HG02623 (cell line): ENCODE data around the gene ISG15.
"Not testable (repeated sequence)": the region's sequence is repeated elsewhere in the genome, so short reads cannot be mapped to it uniquely, and the experiment has no call there.

Source experiments
- ATAC-seq: cut with Tn5 transposase; IDR thresholded peaks from one replicate; pipeline ENCODE4 v1.9.1; 2021; ENCODE audit warnings: moderate library complexity; ENCODE audit not compliant: unreplicated experiment

ISG15 gene

DNA sequence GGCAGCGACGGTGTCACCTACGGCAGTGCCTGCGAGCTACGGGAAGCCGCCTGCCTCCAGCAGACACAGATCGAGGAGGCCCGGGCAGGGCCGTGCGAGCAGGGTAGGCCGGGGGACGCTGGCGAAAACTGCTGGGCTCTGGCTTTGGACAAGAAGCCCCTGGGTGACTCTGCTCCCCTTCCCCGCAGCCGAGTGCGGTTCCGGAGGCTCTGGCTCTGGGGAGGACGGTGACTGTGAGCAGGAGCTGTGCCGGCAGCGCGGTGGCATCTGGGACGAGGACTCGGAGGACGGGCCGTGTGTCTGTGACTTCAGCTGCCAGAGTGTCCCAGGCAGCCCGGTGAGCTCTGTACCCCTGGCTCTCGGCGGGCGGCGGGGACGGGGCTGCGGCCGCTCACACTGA, 30.6 kb downstream of the ISG15 start:
- ATAC-seq, result no peak

DNA sequence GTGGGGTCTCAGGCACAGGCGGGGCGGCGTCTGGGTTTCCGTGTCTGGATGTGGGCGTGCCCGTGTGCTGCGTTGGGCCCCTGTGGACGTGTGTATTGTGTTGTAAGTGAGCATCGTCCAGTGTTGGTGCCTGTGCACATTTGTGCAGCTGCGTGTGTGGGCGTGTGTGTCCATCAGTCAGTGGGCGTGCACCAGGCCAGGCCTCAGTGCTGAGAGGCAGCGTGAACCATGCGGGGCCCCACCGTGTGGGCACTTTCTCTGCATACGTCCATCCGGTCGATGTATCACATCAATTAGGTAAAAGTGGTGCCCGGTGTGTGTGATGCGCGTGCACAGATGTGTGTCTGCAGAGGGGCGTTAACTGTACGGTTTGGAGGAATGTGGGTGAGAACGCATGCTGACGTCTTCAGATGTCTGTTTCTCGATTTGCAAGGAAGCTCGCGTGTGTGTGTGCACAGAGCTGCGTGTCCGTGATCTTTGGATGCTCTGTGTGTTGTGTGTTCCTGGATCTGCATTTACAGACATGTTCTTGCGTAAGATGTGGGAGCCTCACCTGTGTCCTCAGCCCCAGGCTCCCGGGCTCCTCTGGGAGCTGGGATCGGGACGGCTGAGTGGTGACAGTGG, 31.3 kb downstream of the ISG15 start:
- ATAC-seq, result no peak

DNA sequence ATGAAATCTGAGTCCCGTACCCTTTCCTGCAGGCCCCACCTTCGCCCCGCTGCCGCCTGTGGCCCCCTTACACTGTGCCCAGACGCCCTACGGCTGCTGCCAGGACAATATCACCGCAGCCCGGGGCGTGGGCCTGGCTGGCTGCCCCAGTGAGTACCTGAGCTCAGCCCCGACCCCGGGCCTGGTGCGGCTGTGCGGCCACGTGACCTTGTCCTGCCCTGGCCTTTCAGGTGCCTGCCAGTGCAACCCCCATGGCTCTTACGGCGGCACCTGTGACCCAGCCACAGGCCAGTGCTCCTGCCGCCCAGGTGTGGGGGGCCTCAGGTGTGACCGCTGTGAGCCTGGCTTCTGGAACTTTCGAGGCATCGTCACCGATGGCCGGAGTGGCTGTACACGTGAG, 31.8 kb downstream of the ISG15 start:
- ATAC-seq, result no peak

DNA sequence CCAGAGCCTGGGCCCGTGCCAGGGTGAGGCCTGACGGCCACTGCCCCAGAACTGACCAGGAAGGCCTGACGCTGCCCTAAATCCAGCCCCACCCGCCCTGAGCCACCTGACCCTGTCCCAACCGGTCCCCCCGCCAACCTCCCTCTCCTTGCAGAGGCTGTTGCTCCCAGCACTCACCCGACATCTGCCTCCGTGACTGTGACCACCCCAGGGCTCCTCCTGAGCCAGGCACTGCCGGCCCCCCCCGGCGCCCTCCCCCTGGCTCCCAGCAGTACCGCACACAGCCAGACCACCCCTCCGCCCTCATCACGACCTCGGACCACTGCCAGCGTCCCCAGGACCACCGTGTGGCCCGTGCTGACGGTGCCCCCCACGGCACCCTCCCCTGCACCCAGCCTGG, 32.9 kb downstream of the ISG15 start:
- no peak for ATAC-seq

DNA sequence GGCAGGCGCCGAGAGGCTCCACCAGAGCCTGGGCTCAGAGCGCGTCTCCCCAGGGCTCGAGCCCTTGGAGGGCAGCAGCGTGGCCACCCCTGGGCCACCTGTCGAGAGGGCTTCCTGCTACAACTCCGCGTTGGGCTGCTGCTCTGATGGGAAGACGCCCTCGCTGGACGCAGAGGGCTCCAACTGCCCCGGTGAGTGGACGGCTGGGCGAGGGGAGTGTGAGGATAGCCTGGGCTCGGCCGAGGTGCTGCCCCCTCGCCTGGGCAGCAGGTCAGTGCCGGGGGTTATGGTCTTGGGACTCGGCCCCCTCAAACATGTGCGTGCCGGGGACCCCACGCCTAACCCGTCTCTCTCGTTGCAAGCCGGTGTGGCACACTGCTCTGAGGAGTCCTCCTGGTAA, 33.5 kb downstream of the ISG15 start:
- ATAC-seq, result no peak

DNA sequence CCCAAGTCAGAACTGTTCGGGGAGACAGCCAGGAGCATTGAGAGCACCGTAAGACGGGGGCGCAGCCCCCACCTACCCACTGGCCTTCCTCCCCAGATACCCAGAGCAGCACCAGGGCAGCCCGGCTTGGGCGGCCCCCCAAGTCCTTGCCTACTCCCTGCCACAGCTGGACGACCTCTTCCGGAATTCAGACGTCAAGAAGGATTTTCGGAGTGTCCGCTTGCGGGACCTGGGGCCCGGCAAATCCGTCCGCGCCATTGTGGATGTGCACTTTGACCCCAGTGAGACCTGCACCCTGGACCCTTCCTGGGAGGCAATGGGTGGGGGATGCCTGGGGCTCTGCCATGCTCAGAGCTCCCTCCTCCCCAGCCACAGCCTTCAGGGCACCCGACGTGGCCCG, 34.1 kb downstream of the ISG15 start:
- no peak for ATAC-seq

DNA sequence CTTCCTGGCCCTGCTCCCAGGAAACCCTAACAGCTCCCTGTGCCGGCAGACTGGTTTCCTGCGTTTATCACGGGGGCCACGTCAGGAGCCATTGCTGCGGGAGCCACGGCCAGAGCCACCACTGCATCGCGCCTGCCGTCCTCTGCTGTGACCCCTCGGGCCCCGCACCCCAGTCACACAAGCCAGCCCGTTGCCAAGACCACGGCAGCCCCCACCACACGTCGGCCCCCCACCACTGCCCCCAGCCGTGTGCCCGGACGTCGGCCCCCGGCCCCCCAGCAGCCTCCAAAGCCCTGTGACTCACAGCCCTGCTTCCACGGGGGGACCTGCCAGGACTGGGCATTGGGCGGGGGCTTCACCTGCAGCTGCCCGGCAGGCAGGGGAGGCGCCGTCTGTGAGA, 34.7 kb downstream of the ISG15 start:
- ATAC-seq, result no peak

DNA sequence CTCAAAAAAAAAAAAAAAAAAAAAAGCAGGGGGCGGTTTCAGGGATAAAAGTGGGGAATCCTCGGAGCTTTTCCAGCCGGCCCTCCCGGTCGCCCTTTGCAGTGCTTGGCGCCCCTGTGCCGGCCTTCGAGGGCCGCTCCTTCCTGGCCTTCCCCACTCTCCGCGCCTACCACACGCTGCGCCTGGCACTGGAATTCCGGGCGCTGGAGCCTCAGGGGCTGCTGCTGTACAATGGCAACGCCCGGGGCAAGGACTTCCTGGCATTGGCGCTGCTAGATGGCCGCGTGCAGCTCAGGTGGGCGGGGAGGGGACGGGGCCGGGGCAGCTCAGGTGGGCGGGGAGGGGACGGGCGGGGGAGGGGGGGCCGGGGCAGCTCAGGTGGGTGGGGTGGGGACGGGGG, 35.5 kb downstream of the ISG15 start:
- no peak for ATAC-seq

DNA sequence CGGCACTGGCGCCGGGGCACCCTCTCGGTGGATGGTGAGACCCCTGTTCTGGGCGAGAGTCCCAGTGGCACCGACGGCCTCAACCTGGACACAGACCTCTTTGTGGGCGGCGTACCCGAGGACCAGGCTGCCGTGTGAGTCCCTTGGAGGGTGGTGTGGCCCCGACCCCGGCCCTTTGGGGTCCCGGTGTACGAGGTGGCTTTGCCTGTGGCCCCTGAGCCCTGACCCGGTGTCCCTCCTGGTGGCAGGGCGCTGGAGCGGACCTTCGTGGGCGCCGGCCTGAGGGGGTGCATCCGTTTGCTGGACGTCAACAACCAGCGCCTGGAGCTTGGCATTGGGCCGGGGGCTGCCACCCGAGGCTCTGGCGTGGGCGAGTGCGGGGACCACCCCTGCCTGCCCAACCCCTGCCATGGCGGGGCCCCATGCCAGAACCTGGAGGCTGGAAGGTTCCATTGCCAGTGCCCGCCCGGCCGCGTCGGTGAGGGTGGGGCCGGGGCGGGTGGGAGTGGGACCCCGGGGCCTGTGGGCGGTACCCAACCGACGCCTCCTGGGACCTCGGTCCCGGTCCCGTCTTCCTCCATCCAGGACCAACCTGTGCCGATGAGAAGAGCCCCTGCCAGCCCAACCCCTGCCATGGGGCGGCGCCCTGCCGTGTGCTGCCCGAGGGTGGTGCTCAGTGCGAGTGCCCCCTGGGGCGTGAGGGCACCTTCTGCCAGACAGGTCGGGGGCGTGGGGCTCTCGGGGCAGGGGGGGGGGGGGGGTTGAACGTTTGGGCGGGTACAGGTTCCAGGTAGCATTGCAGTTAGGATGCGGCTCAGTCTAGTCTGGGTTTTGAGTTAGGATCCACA, 36.2 kb downstream of the ISG15 start:
- no peak for ATAC-seq

DNA sequence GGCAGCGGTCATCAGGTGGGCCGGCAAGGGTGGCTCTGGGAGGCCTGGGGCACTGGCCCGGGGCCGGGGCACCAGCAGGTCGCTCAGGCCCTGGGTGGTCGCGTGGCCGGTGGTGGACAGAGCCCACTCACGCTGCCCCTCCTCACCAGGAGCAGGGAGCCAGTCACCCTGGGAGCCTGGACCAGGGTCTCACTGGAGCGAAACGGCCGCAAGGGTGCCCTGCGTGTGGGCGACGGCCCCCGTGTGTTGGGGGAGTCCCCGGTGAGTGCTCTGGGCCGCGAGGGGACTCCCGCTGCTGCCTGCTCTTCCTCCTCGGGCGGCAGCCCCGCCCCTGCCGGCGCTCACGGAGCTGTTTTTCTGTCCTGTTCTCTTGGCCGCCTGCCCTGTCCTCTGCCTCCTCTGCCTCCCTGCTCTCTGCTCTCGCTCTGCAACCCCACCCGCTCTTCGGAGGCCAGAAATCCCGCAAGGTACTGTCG, 37.3 kb downstream of the ISG15 start:
- ATAC-seq, result no peak

DNA sequence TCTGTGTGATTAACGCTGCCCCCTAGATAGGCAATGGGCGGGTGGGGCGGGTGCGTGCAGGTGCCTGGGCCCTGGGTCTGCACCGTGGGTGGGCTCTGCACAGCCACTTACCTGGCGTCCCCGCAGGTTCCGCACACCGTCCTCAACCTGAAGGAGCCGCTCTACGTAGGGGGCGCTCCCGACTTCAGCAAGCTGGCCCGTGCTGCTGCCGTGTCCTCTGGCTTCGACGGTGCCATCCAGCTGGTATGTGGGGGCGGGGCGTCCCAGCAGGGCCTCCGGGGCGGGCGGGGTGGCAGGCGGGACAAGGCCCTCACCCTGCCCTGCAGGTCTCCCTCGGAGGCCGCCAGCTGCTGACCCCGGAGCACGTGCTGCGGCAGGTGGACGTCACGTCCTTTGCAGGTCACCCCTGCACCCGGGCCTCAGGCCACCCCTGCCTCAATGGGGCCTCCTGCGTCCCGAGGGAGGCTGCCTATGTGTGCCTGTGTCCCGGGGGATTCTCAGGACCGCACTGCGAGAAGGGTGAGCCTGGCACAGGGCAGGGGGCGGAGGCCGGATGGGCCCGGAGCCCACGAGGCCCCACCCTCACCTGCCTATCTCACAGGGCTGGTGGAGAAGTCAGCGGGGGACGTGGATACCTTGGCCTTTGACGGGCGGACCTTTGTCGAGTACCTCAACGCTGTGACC, 38.0 kb downstream of the ISG15 start:
- no peak for ATAC-seq

DNA sequence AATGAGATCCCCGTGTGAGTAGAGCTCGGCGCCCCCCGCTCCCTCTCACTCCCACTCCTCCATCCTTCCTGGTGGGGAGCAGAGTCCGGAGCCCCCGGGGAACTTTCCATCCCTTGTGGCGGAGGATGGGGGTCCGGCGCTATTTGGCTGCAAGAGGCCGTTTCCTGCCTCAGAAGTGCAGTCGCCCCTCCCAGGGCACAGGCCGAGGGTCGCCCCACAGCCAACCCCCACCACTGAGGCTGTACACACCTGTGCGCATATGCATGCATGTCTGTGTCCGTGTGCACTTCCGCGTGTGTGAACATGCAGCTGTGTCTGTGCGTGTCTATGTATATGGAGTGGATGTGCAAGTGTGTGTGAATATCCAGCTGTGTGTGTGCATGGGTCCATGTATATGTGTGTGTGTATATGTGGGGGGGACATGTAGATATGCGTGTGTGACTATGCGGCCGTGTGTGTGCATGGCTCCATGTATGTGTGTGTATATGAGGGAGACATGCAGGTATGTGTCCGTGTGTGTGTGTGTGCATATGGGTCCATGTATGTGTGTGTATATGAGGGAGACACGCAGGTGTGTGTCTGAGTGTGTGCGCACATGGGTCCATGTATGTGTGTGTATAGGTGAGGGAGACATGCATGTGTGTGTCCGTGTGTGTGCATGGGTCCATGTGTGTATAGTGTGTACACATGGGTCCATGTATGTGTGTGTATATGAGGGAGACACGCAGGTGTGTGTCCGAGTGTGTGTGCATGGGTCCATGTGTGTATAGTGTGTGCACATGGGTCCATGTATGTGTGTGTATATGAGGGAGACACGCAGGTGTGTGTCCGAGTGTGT, 38.9 kb downstream of the ISG15 start:
- no peak for ATAC-seq

DNA sequence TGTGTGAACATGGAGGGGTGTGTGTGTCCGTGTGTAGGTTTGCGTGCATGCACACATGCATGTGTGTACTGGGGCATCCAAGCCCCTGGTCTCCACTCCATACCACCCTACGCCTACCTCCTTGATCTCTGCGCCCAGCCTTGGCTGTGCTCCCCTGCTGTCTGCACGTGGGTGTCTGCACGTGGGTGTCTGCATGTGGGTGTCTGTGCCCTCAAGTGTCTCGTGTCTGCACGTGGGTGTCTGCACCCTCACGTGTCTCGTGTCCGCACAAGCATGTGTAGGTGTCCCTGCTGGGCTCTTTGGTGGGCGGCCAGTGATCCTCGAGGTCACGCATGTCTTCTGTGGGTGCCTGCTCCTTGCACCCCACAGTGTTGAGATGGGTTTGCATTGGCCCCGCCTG, 39.7 kb downstream of the ISG15 start:
- no peak for ATAC-seq

DNA sequence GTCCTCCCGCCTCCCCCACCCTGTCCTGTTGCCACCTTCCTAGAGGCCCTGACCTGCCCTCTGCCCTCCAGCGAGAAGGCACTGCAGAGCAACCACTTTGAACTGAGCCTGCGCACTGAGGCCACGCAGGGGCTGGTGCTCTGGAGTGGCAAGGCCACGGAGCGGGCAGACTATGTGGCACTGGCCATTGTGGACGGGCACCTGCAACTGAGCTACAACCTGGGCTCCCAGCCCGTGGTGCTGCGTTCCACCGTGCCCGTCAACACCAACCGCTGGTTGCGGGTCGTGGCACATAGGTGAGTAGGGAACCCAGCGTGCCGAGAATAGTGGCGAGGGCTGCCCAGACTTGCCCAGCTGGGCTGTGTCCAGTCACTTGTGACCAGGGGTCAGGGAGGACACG, 40.4 kb downstream of the ISG15 start:
- no peak for ATAC-seq

DNA sequence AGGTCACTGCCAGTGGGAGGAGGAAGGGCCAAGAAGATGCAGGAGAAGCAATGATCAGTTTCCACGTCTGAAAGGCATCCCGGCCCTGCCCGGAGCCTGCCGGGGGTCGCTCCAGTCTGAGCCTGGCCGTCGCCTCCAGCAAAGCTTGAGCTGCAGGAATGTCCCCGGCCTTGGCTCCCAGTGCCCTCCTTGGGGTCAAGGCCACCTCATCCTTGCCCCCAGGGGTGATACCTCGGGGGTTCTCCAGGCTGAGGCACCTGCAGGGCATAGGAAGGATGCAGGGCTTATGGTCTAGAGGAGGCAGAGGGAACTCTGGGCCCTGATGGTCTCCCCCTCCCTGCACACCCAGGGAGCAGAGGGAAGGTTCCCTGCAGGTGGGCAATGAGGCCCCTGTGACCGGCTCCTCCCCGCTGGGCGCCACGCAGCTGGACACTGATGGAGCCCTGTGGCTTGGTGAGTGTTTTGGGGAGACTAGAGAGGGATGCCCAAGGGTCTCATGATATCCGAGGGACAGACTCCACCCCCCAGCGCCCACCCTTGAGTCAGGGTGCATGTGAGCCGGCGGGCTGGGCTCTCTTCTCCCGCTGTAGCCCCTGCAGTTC, 40.9 kb downstream of the ISG15 start:
- no peak for ATAC-seq

DNA sequence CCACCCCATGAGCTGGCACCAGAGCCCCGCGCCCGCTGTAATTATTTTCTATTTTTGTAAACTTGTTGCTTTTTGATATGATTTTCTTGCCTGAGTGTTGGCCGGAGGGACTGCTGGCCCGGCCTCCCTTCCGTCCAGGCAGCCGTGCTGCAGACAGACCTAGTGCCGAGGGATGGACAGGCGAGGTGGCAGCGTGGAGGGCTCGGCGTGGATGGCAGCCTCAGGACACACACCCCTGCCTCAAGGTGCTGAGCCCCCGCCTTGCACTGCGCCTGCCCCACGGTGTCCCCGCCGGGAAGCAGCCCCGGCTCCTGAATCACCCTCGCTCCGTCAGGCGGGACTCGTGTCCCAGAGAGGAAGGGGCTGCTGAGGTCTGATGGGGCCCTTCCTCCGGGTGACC, 41.7 kb downstream of the ISG15 start:
- ATAC-seq, result no peak

DNA sequence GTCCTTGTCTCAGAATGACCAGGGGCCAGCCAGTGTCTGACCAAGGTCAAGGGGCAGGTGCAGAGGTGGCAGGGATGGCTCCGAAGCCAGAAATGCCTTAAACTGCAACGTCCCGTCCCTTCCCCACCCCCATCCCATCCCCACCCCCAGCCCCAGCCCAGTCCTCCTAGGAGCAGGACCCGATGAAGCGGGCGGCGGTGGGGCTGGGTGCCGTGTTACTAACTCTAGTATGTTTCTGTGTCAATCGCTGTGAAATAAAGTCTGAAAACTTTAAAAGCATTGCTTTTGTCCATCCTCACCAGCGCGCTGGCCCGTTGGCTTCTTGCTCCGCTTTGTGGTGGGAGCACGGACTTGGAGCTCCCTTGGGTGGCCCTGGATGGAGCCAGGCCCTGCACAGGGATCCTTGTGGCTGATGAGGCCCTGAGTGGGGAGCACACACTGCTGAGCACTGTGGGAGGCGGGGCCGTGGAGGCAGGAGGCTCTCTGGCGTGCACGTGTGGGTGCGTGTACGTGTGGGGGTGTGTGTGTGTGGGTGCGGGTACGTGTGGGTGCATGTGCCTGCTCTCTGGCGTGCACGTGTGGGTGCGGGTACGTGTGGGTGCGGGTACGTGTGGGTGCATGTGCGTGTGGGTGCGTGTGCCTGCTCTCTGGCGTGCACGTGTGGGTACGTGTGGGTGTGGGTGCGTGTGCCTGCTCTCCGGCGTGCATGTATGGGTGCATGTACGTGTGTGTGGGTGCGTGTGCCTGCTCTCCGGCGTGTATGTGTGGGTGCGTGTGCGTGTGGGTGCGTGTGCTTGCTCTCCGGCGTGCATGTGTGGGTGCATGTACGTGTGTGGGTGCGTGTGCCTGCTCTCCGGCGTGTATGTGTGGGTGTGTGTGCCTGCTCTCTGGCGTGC, 42.8 kb downstream of the ISG15 start:
- no peak for ATAC-seq

DNA sequence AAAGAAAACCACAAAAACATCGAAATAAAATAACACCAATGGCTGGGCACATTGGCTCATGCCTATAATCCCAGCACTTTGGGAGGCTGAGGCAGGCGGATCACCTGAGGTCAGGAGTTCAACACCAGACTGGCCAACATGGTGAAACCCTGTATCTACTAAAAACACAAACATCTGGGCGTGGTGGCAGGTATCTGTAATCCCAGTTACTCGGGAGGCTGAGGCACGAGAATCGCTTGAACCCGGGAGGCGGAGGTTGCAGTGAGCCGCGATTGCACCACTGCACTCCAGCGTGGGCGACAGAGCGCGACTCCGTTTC, 44.4 kb downstream of the ISG15 start:
- ATAC-seq, result not testable (repeated sequence)

DNA sequence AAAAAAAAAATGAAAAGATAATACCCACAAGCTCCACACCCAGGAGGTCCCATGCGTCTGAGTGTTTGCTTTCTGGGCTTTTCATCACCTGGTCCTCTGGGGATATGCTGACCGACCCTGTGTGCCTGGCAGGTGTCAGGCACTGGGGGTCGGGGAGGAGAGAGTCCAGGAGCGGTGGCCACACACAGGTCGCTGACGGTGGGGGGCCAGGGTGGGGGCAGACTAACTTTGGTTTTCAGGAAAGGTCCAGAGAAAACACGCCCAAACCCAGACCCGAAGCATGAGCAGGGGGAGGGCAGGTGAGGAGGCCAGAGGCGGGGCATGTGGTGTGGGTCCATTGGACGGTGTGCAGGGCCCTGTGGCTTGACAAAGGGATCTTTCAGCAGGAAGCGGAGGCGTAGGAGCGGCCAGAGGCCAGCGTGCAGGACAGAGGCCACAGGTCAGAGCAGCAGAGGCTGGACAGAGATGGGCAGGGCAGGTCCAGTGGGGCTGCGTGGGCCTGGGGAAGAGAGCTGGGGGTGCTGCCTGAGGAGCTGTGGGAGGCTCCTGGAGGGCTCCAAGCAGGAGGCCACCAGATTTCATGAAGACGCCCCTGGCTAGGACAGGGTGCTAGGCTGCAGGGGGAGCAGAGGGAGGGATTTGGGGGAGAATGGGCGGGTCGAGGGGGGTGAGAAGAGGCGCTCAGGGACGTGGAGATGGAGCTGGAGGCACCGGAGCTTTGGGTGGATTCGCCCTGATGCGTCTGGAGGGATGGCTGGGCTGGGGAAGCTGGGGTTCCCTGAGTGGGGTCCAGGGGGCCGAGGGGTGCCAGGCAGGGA, 45.0 kb downstream of the ISG15 start:
- no peak for ATAC-seq
